Right atrium auricular region (tissue), 2 donors: ENCODE data around the gene MRPS34. TPM values are rescaled to one million over a fixed set of nuclear protein-coding genes. Genes with fewer than 3 reads are reported as not detected.
A peak's percentile ranks its signal among the peaks of the same experiment; 100 is the strongest.

Experiments
- DNase-seq: peaks from one replicate; pipeline ENCODE4 v3.0.0-alpha.2; 2019; ENCODE audit warnings: low spot score
- H3K27ac ChIP-seq, 2 donors: fragments of 200-600 bp; sonication (generic); 1 replicate in 1 of 2; 2 replicates in 1 of 2; pipeline ENCODE4 v1.5.1; 2016 to 2019
- H3K27me3 ChIP-seq, 2 donors: fragments of 200-600 bp; sonication (generic); one replicate each; pipeline versions ENCODE4 v1.5.1 to v1.6.0; 2017 to 2019
- H3K36me3 ChIP-seq: fragments of 200-600 bp; sonication (generic); one replicate; pipeline ENCODE4 v1.5.1; 2016
- H3K4me1 ChIP-seq, 2 donors: fragments of 200-600 bp; sonication (generic); one replicate each; pipeline versions ENCODE4 v1.5.1 to v1.6.0; 2017 to 2019
- H3K4me3 ChIP-seq, 2 donors: fragments of 200-600 bp; sonication (generic); 1 replicate in 1 of 2; 2 replicates in 1 of 2; pipeline ENCODE4 v1.5.1; 2017 to 2019; ENCODE audit warnings: mild to moderate bottlenecking in 1 of 2, moderate library complexity in 1 of 2
- H3K9me3 ChIP-seq, 2 donors: fragments of 200-600 bp; sonication (generic); one replicate each; pipeline ENCODE4 v1.5.1; 2019
- CTCF ChIP-seq, 2 donors: fragments of 200-600 bp; sonication (generic); IDR thresholded peaks; one replicate each; pipeline ENCODE4 v1.5.1; 2019; ENCODE audit warnings: antibody characterized with exemption in 2 of 2
- total RNA-seq, 2 donors: library from RNA; depleted of rRNA; stranded (reverse); fragments of >200 nt; gene quantifications; one replicate each; pipeline ENCODE4 v1.1.0, GENCODE V29; 2016

MRPS34 gene
- total RNA-seq, 2 donors from 2014 or later = 58.8 to 77.9 TPM

- no peaks in the 10 kb centered on the region for H3K27me3 ChIP-seq
- TF ChIP-seq CTCF (IDR thresholded peaks at IDR 0.05) = no peak
- DNase-seq = peak; percentile 70
- peak overlapping the region; percentile 95 to 97 for H3K27ac ChIP-seq
- H3K4me1 ChIP-seq = peaks cover 0 to 39% of the 10 kb centered on the region in 2 donors
- H3K36me3 ChIP-seq = peaks cover 38% of the 10 kb centered on the region
- no peaks in the 10 kb centered on the region for H3K9me3 ChIP-seq
- peak overlapping the region; percentile 70 to 94 for H3K4me3 ChIP-seq
These were observed 2.4 kb downstream of the MRPS34 start for GRCh38 chr16:1770328-1771187.

- Histone ChIP-seq H3K4me3 (peak overlapping the region in 1 of 2 donors; percentile 94), H3K36me3 (peaks cover 45% of the 10 kb centered on the region), H3K9me3 (no peaks in the 10 kb centered on the region), H3K27ac (peak overlapping the region; percentile 95 to 97), H3K27me3 (no peaks in the 10 kb centered on the region), H3K4me1 (peaks cover 0 to 38% of the 10 kb centered on the region in 2 donors)
- no peak for DNase-seq
- TF ChIP-seq CTCF (IDR thresholded peaks at IDR 0.05) = no peak
These were observed 3.3 kb downstream of the MRPS34 start for GRCh38 chr16:1769402-1770300.

GRCh38 chr16:1768767-1769401 is 4.0 kb downstream of the MRPS34 start:
- Histone ChIP-seq H3K27me3 (no peaks in the 10 kb centered on the region), H3K27ac (no peak overlapping the region), H3K36me3 (peaks cover 53% of the 10 kb centered on the region), H3K9me3 (no peaks in the 10 kb centered on the region), H3K4me3 (no peak overlapping the region), H3K4me1 (peaks cover 0 to 31% of the 10 kb centered on the region in 2 donors)
- no peak for TF ChIP-seq CTCF (IDR thresholded peaks at IDR 0.05)
- no peak for DNase-seq

- no peak for TF ChIP-seq CTCF (IDR thresholded peaks at IDR 0.05)
- H3K9me3 ChIP-seq = no peaks in the 10 kb centered on the region
- no peak overlapping the region for H3K27ac ChIP-seq
- H3K4me1 ChIP-seq = peaks cover 0 to 26% of the 10 kb centered on the region in 2 donors
- no peak overlapping the region for H3K4me3 ChIP-seq
- peaks cover 59% of the 10 kb centered on the region for H3K36me3 ChIP-seq
- DNase-seq = no peak
- H3K27me3 ChIP-seq = no peaks in the 10 kb centered on the region
These were observed 4.7 kb downstream of the MRPS34 start for GRCh38 chr16:1768061-1768766.
